GM21528 (cell line): ENCODE data around the gene ZFAND3.

Experiments used
- ATAC-seq: cut with Tn5 transposase; IDR thresholded peaks from one replicate; pipeline ENCODE4 v1.9.1; 2021; ENCODE audit warnings: mild to moderate bottlenecking, moderate library complexity; ENCODE audit not compliant: unreplicated experiment, low FRiP score

Gene ZFAND3

GRCh38 chr6:37819177-37819801 lies at the start of gene ZFAND3:
ZFAND3 (plus strand) TSS chr6:37819727; CDS start chr6:37819946, 219 bp downstream.
- peak; percentile 86 for ATAC-seq

GRCh38 chr6:37774028-37774680 lies 45.4 kb upstream of the ZFAND3 start:
- ATAC-seq: no peak

GRCh38 chr6:37776566-37776965 lies 43.0 kb upstream of the ZFAND3 start:
- no peak for ATAC-seq

- no peak for ATAC-seq
Measured at GRCh38 chr6:37777272-37777834, 42.2 kb upstream of the ZFAND3 start.

GRCh38 chr6:37779111-37779800 lies 40.3 kb upstream of the ZFAND3 start:
- ATAC-seq: no peak

GRCh38 chr6:37779902-37780628 lies 39.5 kb upstream of the ZFAND3 start:
- ATAC-seq: no peak

- ATAC-seq: no peak
Measured at GRCh38 chr6:37781788-37782187, 37.7 kb upstream of the ZFAND3 start.

- ATAC-seq: no peak
Measured at GRCh38 chr6:37783025-37783855, 36.3 kb upstream of the ZFAND3 start.

GRCh38 chr6:37783856-37784584 lies 35.5 kb upstream of the ZFAND3 start:
- ATAC-seq: no peak

- no peak for ATAC-seq
Measured at GRCh38 chr6:37784585-37784967, 35.0 kb upstream of the ZFAND3 start.

- ATAC-seq: no peak
Measured at GRCh38 chr6:37785002-37785662, 34.4 kb upstream of the ZFAND3 start.

GRCh38 chr6:37785663-37786270 lies 33.8 kb upstream of the ZFAND3 start:
- ATAC-seq: no peak

GRCh38 chr6:37787216-37787615 lies 32.3 kb upstream of the ZFAND3 start:
- no peak for ATAC-seq

- ATAC-seq: no peak
Measured at GRCh38 chr6:37788259-37788658, 31.3 kb upstream of the ZFAND3 start.

- peak; percentile 81 for ATAC-seq
Measured at GRCh38 chr6:37791156-37791919, 28.2 kb upstream of the ZFAND3 start.

GRCh38 chr6:37792457-37793033 lies 27.0 kb upstream of the ZFAND3 start:
- ATAC-seq: no peak

- no peak for ATAC-seq
Measured at GRCh38 chr6:37793067-37793466, 26.5 kb upstream of the ZFAND3 start.
